ENCODE measurements around the gene MBOAT7.
A peak's percentile ranks its signal among the peaks of the same experiment; 100 is the strongest.

DNA sequence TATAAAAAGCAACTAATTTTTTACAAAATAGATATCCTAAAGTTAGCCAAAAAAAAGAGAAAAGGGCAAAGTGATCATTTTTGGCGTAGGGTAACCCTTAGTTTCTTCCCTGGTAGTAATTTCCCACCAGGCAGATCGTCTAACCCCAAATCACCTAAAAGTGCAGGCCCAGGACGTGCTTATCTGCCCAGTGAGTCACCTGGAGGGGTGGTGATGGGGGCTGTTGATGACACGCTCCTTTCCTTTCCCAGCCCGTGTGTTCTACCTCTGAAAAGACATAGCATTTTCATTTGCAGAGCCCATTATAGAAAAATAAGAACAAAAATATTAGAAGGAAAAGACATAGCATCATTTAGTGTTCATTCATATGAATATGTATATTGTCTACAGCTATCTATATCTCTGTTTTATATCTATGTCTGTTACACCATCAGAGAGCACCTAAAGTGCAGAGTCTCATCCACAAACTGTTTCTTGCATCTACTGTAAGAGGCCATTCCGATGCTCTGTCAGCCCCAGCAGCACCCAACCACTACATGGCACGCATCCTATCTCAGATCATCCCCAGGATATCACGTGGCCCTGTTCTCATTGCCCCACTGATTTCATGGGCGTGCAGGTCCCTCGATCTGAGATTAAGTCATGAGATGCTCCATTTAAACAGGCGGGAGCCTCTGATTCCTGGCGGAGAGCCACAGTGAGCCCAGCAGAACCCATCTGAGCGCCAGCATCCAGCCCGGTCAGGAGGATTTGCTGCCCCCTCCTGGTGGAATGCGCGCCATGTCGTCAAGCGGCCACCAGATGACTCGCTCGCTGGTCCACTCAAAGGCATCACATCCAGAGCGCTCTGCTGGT, 41.9 kb upstream of the MBOAT7 start:
- TF ChIP-seq, protein P1, sequence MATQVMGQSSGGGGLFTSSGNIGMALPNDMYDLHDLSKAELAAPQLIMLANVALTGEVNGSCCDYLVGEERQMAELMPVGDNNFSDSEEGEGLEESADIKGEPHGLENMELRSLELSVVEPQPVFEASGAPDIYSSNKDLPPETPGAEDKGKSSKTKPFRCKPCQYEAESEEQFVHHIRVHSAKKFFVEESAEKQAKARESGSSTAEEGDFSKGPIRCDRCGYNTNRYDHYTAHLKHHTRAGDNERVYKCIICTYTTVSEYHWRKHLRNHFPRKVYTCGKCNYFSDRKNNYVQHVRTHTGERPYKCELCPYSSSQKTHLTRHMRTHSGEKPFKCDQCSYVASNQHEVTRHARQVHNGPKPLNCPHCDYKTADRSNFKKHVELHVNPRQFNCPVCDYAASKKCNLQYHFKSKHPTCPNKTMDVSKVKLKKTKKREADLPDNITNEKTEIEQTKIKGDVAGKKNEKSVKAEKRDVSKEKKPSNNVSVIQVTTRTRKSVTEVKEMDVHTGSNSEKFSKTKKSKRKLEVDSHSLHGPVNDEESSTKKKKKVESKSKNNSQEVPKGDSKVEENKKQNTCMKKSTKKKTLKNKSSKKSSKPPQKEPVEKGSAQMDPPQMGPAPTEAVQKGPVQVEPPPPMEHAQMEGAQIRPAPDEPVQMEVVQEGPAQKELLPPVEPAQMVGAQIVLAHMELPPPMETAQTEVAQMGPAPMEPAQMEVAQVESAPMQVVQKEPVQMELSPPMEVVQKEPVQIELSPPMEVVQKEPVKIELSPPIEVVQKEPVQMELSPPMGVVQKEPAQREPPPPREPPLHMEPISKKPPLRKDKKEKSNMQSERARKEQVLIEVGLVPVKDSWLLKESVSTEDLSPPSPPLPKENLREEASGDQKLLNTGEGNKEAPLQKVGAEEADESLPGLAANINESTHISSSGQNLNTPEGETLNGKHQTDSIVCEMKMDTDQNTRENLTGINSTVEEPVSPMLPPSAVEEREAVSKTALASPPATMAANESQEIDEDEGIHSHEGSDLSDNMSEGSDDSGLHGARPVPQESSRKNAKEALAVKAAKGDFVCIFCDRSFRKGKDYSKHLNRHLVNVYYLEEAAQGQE (IDR thresholded peaks at IDR 0.05; ENCODE audit: insufficient replicate concordance, low read depth), result no peak
- TF ChIP-seq, protein P2, sequence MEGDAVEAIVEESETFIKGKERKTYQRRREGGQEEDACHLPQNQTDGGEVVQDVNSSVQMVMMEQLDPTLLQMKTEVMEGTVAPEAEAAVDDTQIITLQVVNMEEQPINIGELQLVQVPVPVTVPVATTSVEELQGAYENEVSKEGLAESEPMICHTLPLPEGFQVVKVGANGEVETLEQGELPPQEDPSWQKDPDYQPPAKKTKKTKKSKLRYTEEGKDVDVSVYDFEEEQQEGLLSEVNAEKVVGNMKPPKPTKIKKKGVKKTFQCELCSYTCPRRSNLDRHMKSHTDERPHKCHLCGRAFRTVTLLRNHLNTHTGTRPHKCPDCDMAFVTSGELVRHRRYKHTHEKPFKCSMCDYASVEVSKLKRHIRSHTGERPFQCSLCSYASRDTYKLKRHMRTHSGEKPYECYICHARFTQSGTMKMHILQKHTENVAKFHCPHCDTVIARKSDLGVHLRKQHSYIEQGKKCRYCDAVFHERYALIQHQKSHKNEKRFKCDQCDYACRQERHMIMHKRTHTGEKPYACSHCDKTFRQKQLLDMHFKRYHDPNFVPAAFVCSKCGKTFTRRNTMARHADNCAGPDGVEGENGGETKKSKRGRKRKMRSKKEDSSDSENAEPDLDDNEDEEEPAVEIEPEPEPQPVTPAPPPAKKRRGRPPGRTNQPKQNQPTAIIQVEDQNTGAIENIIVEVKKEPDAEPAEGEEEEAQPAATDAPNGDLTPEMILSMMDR (IDR thresholded peaks at IDR 0.05; ENCODE audit: insufficient read depth, low read length), result peak; percentile 87
- TF ChIP-seq POLR2AphosphoS5 (IDR thresholded peaks at IDR 0.05; ENCODE audit: low read depth) (no peak), SPI1 (IDR thresholded peaks at IDR 0.05; ENCODE audit: borderline replicate concordance, low read depth) (no peak), GABPA (IDR thresholded peaks at IDR 0.05; ENCODE audit: low read depth) (no peak)
